ENCODE measurements around the gene PLXNC1.
"Not testable (repeated sequence)": the region's sequence is repeated elsewhere in the genome, so short reads cannot be mapped to it uniquely, and the experiment has no call there.

The PLXNC1 gene

DNA sequence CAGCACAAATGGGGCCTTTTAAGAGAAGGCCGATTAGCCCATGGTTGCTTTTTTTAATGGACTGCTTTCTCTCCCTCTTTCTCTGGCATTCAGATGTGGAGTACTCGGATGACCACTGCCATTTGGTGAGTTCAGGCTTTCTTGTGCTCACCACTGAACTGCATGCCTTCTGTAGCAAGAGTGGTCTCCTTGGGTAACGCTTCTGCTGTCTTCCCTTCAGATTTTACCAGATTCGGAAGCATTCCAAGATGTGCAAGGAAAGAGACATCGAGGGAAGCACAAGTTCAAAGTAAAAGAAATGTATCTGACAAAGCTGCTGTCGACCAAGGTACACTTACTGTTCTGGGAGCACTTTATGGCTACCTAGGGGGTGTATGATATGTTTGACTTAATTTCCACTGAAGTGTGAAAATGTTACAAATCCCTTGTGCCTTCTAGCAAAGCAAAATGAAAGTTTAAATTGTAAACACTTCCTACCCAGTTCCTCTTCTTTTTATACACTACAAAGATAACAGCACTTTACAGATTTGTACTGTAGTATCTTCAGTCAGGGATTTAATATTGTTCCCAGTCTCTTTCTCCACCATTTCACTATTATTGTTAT lies 148.8 kb downstream of the PLXNC1 start:
- no peak for DNase-seq (ENCODE audit: low spot score)

DNA sequence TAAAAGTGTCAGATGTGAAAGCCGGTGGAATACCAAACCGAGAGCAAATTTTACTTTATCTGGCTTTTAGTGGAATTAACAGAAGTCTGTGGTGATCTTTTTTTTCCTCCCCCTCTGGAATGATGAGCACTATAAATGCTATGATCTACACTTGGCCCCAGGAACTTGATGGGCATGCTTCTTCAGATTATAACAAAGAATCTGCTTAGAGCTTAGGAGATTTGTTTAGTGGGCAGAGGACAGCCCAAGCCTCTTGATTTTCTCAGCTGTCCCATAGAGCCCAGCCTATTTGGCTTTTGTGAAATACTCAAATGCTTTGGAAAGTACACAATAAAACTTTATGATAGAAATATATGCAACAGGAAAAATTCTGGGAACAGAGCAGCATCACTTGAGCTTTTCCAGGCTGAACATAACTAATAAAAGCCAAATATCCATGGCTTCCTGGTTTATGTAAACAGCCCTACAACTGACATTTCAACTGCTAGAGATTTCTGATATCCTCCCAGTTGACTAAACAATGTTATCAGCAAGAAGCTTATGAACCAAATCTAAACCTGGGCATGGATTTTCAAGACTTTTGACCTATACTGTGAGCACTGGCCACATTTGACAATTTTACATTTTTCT lies 149.6 kb downstream of the PLXNC1 start:
- no peak for DNase-seq (ENCODE audit: low spot score)

DNA sequence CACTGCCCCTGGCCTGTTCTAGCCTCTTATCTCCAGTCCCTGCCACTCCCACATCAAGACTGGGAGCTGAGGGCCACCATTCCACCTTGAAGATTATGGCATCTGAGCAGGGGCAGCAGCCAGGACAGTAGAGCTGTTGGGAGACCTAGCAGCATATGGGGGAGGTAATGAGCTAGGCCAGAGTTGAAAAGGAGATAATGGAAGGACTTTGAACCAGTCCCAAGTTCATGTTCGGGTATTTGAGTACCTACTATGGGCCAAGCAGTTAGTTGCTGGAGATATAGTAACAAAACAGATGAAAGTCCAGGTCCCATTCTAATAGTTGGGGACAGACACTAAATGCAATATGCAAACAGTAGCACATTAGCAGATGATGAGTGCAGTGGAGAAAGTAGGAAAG lies 151.5 kb downstream of the PLXNC1 start:
- no peak for DNase-seq (ENCODE audit: low spot score)

DNA sequence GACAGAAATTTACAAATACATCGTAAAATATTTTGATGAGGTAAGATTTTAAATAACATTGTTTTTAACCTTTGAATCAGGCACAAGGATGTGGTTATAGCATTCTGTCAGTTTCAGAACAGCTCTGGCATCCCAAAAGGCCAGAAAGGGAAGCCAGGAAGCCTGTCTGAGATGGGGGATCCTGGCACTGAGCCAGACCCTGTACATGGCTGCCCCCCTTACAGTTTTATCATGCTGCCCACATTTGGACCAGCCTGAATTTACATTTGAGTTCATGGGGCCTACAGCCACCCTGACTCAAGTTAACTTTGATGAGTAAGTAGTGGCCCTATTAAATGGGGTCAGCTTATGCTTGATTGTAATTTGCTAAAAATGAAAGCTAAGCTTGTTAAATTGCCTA lies 155.6 kb downstream of the PLXNC1 start:
- DNase-seq (ENCODE audit: low spot score): no peak

DNA sequence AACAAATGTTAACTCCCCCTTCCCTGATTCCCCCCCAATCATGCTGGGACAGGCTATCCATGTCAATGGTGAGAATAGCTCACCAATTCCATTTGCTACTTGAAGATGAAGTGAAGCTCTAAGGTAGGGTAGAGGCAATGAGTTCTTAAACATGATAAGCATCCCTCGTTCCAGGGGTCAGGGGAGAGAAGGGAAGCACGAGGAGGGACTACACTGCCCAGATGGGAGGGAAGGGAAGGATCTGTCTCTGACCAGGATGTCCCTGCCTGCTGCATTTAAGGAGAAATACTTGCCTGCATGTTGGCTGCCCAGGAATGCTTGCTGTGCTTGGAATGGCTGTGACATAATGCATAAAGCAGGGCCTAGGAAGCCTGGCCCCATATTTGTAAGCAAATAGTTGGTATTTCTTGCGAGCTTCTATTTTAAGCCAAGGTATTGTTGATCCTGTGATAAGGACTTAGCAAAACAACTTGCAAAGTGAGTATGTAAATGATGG lies 156.2 kb downstream of the PLXNC1 start:
- no peak for DNase-seq (ENCODE audit: low spot score)

DNA sequence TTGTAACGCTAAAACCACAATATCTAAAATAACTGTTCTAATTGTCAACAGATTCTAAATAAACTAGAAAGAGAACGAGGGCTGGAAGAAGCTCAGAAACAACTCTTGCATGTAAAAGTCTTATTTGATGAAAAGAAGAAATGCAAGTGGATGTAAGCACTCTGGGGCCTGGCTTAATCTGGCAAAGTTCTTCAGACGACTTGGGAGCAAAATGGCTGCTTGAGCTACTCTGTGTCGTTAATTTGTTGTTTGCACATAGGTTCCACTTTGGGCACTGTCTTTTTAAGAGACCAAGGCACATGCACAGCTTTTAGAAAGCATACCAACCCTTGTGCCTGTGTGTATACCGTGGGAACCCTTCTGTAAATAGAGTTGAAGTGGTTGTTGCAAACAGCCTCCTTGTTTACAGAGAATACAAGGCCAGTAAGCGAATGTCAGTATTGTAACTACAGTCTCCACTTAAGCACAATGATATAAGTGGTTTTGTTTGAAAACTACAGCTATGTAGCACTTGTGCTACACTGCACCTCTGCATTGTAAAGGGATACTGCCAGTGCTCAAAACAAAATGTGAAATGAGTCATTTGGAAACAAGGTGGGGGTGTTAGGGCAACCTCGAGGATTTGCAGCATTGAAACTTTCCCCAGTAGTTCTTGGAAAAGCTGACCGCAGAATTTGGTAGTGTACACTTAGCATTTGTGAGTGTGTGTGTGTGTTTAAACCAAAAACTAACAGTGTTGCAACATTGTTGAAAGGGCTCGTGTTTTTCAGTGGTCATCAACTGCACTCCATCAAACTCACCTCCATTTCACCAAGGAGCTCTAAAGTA lies 157.0 kb downstream of the PLXNC1 start:
- DNase-seq (ENCODE audit: low spot score): no peak

DNA sequence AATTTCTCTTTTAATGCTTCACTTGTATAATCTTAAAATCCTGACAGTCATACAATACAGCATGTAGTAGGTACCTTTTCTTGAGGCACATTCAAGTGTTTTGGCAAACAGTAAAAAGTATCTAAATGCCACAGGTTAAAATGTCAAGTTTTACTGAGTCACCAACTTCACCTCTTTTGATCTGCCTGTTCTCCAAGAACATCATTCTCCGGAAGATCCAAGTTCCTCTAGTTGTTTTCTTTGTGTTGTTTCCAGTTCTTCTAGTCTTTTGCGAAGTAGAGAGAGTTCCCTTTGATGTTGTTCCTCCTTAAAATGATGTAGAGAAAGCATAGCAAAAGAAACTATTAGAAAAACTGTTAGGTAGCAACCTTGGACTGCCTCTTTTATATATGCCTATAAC lies 160.2 kb downstream of the PLXNC1 start:
- no peak for DNase-seq (ENCODE audit: low spot score)

DNA sequence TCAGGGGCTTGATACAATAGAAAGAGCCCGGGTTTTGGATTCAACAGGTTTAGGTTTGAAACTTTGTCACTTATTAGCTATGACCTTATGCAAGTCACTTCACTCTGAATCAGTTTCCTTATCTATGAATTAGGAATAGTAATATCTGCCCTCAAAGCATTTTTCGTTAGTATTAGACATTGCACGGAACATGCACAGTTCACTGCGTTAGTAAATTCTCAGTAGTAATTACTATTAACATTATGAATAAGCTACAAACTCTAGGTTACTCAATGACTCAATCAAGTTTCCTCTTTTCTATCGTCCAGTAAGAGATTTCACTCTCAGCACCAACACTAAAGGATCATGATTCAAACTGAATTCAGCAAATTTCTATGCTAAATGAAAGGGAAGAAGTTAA lies 161.0 kb downstream of the PLXNC1 start:
- no peak for DNase-seq (ENCODE audit: low spot score)

DNA sequence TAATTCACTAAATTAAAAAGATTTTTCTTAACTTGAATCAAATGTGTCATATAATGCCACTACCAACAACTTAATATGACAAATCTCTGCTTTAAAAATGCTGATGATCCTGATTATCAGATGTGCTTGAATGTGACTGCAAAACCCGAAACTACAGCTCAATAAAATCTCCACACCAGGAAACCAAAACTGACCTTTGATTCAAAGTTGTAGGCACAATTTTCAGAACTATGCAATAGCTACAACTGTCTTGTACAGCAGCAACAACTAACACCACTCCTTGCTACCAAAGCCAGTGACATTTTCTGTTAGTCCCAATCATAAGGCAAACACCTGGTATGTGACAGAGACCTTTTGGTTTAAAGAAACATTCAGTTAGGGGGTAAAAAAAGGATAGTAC lies 164.0 kb downstream of the PLXNC1 start:
- DNase-seq (ENCODE audit: low spot score): no peak

DNA sequence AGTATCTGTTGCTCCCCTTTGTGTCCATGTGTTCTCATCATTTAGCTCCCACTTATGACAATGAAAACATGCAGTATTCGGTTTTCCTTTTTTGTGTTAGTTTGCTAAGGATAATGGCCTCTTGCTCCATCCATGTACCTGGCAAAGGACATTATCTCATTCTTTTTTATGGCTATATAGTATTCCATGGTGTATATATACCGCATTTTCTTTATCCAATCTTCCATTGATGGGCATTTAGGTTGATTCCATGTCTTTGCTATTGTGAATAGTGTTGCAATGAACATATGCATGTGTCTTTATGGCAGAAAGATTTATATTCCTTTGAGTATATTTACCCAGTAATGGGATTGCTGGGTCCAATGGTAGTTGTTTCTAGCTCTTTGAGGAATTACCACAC lies 168.2 kb downstream of the PLXNC1 start:
- DNase-seq (ENCODE audit: low spot score): not testable (repeated sequence)

DNA sequence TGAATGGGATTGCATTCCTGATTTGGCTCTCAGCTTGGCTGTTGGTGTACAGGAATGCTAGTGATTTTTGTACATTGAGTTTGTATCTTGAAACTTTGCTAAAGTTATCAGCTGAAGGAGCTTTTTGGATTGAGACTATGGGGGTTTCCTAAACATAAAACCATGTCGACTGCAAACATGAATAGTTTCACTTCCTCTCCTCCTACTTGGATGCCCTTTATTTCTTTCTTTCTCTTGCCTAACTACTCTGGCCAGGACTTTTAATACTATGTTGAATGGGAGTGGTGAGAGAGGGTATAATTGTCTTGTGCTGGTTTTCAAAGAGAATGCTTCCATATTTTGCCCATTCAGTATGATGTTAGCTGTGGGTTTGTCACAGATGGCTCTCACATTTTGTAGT lies 169.8 kb downstream of the PLXNC1 start:
- peak; percentile 38 for DNase-seq (ENCODE audit: low spot score)

DNA sequence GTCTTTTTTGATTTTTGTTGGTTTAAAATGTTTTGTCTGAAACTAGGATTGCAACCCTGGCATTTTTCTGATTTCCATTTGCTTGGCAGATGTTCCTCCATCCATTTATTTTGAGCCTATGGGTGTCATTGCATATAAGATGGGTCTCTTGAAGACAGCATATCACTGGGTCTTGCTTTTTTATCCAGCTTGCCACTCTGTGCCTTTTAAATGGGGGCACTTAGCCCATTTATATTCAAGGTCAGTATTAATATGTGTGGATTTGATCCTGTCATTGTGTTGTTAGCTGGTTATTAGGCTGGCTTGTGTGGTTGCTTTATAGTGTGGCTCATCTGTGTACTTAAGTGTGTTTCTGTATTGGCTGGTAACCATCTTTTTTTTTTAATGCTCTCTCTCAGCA lies 171.7 kb downstream of the PLXNC1 start:
- DNase-seq (ENCODE audit: low spot score): no peak

DNA sequence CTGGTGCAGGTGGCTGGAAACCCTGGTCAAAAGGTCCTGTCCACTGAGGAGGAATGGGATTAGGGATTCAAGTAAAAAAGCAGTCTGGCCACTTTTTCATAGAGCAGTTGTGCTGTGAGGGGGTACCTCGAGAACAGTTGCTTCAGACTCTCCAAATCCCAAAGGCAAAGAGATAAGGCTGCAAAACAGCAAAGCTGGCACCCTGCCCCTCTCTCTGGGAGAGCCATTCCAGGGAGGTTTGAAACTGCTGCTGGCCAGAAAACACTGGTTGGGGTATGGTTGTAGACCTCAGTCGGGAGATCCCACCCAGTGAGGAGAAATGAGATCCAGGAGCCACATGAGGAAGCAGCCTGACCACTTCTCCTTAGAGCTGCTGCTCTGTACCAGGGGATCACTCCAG lies 174.0 kb downstream of the PLXNC1 start:
- DNase-seq (ENCODE audit: low spot score): no peak

DNA sequence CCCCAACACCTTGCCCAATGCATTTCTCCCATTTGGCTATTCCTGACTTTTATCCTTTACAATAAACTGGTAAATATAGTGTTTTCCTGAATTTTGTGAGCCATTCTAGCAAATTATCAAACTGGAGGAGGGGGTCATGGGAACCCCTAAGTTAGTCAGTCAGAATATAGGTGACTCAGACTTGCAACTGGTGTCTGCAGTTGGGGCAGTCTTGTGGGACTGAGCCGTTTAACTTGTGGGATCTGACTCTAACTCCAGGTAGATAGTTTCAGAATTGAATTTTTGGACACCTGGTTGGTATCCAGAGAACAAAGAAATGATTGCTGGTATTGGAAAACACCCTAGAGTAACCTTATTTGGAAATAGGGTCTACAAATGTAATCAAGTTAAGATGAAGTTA lies 177.9 kb downstream of the PLXNC1 start:
- no peak for DNase-seq (ENCODE audit: low spot score)

DNA sequence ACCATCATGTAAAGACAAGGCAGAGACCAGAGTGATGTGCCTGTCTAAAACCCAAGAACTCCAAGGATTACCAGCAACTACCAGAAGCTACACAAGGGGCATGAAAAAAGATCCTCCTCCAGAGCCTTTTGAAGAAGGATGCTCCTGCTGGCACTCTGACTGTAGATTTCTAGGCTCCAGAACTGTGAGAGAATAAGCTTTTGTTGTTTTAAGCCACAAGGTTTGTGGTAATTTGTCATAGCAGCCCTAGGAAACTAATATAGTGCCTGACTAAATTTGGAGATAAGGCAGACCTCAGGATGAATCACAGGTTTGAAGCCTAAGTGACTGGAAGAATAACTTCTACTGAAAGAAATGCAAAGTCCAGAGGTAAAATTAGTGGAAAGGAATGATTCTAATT lies 178.3 kb downstream of the PLXNC1 start:
- no peak for DNase-seq (ENCODE audit: low spot score)

DNA sequence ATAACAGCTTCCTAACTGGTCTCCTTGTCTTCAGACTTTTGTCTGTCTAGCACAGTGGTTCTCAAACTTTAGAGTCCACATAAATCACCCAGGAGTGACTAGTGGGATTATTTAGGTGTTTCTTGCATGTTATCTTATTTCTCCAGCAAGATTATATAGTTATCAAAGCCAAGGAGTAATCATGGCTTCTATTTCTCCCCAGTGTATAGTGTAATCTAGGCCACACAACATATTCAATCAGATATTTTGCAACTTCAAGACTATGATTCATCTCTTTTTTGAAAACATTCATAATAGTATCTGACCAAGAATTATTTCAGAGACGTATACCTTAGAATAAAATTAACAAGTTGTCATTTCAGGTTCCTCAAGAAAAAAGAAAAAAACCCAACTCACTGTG lies 179.4 kb downstream of the PLXNC1 start:
- no peak for DNase-seq (ENCODE audit: low spot score)

DNA sequence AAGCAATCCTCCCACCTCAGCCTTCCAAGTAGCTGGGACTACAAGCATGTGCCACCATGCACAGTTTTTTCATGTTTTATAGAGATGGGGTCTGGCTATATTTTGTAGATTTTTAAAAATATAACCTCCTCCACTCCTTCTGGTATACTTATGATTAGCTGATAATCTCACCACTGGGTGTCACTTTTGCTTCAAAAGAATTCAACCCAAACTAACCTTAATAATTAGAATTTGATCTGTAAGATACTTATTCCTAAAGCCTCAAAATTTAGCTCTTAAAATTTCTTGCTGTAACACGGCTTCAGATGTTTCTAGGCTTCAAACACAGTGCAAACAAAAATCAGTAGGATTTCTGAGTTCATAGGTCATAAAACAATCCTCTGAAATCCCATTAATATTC lies 181.0 kb downstream of the PLXNC1 start:
- no peak for DNase-seq (ENCODE audit: low spot score)

DNA sequence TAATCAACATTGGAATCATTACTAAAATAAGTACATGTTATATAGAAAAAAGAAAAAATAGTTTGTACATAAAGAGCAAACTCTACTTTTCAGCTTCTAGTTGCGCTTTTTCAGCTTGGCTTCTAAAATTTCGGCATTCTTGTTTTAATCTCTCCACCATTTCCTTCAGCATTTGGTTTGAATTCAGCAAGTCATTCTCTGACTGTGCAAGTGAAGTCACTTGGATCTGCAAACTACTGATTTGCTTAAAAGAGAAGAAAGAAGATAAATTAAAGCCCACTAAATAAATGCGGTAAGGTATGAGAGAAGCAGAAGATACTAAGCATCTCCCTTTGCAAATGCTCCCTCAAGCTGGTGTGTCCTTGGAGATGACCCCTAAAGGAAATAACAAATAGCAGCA lies 185.0 kb downstream of the PLXNC1 start:
- no peak for DNase-seq (ENCODE audit: low spot score)

DNA sequence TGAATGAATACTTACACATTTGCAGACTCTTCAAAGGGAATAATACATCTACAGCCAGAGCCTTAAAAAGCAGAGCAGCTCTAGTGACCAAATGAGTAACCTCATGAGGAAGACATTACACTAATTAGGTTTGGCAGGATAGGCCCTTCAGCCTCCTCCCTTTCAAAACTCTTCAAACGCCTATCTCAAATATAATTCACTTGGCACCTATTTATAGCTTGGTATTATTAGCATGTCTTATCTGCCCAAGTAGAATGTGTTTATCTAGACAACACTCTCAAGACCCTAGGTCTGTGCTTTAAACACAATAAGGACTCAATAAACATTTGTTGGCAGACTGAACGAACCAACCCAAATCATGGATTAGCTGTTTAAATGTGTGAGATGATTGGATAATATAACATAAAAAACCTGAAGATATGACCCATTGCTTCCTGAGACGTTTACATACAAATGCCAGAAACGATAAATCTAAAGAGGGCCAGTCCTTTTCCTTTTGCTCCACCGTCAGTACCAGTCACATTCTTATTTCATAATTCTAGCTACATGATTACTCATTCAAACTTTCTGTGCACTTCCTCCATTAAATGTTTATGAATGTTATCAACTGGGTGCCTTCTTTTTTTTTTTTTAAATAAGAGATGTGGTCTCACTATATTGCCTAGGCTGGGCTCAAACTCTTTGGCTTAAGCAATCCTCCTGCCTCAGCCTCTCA lies 188.0 kb downstream of the PLXNC1 start:
- DNase-seq (ENCODE audit: low spot score): no peak

DNA sequence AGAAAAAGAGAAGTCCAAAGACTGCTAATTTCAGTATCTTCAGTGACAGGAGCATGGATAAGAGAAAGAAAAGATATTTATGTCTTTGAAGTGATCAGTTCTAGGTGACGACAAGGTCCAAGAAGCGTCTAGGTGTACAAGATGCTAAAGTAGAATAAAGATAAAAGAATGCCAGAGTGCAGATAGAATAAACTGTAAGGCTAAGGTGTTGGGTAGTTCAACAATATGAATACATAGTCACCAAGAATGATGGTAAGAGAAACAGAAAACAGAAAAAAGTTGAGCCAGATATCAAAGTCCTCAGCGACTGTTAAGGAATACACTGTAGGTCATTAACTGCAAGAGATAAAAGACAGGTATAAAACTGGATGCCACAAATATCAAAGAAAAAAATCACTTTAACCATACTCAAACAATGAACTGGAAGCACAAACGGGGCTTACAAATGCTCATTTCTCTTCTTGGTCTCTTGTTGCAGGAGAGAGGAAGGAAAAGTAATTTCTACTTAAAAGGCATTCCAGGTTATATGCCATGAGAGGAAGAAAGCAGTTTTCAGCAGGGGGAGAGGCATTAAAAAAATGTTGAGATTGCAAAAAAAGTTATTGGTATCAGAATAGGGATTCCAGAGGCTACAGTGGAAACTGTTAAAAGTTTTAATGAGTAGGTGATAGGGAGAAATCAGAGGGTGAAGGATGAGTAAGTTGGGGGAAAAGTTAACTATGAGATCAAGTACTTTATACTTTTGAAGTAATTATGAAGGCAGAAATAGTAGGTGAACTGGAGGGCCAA lies 189.8 kb downstream of the PLXNC1 start:
- no peak for DNase-seq (ENCODE audit: low spot score)

DNA sequence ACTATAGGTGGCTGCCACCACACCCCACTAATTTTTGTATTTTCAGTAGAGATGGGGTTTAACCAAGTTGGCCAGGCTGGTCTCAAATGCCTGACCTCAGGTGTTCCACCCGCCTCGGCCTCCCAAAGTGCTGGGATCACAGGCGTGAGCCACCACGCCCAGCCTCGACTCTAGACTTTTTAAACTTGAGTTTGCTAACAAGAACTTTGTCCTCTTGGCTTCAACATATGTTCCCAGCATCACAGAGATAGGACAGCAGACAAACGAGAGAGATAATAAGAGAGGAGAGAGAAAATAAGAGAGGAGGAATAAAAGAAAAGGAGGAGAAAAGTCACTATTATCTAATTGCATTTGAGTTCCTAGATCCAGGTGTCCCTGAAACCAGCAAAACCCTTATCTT lies 192.2 kb downstream of the PLXNC1 start:
- DNase-seq (ENCODE audit: low spot score): no peak

DNA sequence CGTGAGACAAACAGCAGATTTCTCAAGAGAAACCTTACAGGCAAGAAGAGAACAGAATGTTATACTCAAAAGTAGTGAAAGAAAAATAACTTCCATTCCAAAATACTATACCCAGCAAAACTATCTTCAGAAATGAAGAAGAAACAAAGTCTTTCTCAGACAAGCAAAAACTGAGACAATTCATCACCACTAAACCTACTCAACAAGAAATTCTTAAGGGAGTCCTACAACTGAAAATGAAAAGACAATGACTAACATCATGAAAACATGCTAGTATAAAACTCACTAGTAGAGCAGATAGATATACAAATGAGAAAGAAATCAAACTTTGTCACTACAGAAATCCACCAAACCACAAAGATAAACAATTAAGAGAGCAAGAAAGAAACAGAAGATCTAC lies 204.8 kb downstream of the PLXNC1 start:
- DNase-seq (ENCODE audit: low spot score): no peak

All from NAMALWA (cell line).